Smooth muscle cell (in vitro differentiated cells): Measurements from ENCODE around the gene STAC. TPM values are rescaled to one million over a fixed set of nuclear protein-coding genes. Genes with fewer than 3 reads are reported as not detected.

Source experiments
- DNase-seq: peaks from one replicate; lab custom pipeline; 2025; ENCODE audit not compliant: unreplicated experiment; lab: John Stamatoyannopoulos, UW
- H2AFZ ChIP-seq: fragments of 200-600 bp; sonication (generic); 2 replicates; pipeline ENCODE4 v1.6.0; 2016; ENCODE audit warnings: antibody characterized with exemption, low read depth, mild to moderate bottlenecking
- H3F3A ChIP-seq: fragments of 200-600 bp; sonication (generic); 2 replicates; pipeline ENCODE4 v1.6.0; 2017; ENCODE audit warnings: antibody characterized with exemption, low read depth
- H3K27ac ChIP-seq: fragments of 200-600 bp; sonication (generic); 2 replicates; pipeline ENCODE4 v1.5.1; 2016; ENCODE audit warnings: low read depth, mild to moderate bottlenecking
- H3K27me3 ChIP-seq: fragments of 200-600 bp; sonication (generic); 2 replicates; pipeline ENCODE4 v1.6.1; 2016; ENCODE audit warnings: low read depth, mild to moderate bottlenecking
- H3K36me3 ChIP-seq: fragments of 200-600 bp; sonication (generic); 2 replicates; pipeline ENCODE4 v1.5.1; 2016; ENCODE audit warnings: low read depth
- H3K4me1 ChIP-seq: fragments of 200-600 bp; sonication (generic); 2 replicates; pipeline ENCODE4 v1.5.1; 2016; ENCODE audit warnings: low read depth
- H3K4me2 ChIP-seq: fragments of 200-600 bp; sonication (generic); 2 replicates; pipeline ENCODE4 v1.6.0; 2016; ENCODE audit warnings: mild to moderate bottlenecking
- H3K4me3 ChIP-seq: fragments of 200-600 bp; sonication (generic); 2 replicates; pipeline ENCODE4 v1.5.1; 2016; ENCODE audit warnings: mild to moderate bottlenecking
- H3K79me2 ChIP-seq: fragments of 200-600 bp; sonication (generic); 2 replicates; pipeline ENCODE4 v1.6.0; 2016; ENCODE audit warnings: low read depth, mild to moderate bottlenecking
- H3K9ac ChIP-seq: fragments of 200-600 bp; sonication (generic); 2 replicates; pipeline ENCODE4 v1.6.0; 2016; ENCODE audit warnings: low read depth
- H3K9me3 ChIP-seq: fragments of 200-600 bp; sonication (generic); replicated peaks from 2 replicates; pipeline ENCODE4 v1.5.1; 2016; ENCODE audit warnings: low read depth
- H4K20me1 ChIP-seq: fragments of 200-600 bp; sonication (generic); 2 replicates; pipeline ENCODE4 v1.6.0; 2016; ENCODE audit warnings: low read depth
- WGBS: methylation state at CpG from one replicate; pipeline ENCODE4 v1.1.7; 2016; ENCODE audit warnings: low lambda C conversion rate; 5-methylcytosine and 5-hydroxymethylcytosine counted together
- polyA plus RNA-seq: library from polyadenylated mRNA; unstranded; fragments of >200 nt; fragmentation: Nextera tagmentation; extraction: Ambion mirVana; gene quantifications from 2 replicates; pipeline ENCODE4 v1.2.1, GENCODE V29; 2016
- total RNA-seq: library from RNA; depleted of rRNA; stranded (reverse); fragments of >200 nt; gene quantifications from 2 replicates; pipeline ENCODE4 v1.2.3, GENCODE V29; 2014
- TF ChIP-seq, protein P1 (sequence below): fragments of 200-600 bp; sonication (generic); IDR thresholded peaks from 2 replicates; pipeline ENCODE4 v1.5.1; 2017; ENCODE audit warnings: borderline replicate concordance, mild to moderate bottlenecking, antibody characterized with exemption; ENCODE audit not compliant: insufficient read depth, poor library complexity, severe bottlenecking

Gene STAC
- total and polyA plus RNA-seq, 2 experiments from 2014 or later: 1.2 to 1.4 TPM

DNA sequence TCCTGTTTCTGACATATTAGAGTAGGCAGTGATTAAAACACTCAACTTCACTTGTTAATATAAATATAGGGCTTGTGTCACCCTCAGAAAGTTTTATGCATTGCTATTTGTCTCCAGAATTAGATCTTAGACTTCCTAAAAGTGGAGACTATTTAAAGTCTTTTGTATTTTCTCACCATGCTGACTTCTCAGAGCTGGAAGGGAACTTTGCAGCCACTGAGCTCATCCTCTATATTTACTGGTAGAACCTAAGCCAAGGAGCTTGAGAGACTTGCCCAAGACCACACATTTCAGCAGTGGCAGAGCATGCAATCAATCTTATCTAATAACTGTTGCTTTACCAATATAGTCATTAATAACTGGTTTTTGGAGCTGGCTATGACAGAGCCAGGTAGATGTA, 53.2 kb downstream of the STAC start:
- H3K4me3 ChIP-seq: no peak overlapping the region
- DNase-seq: no peak
- H3K36me3 ChIP-seq: no peaks in the 10 kb centered on the region
- no peak overlapping the region for H2AFZ ChIP-seq
- no peaks in the 10 kb centered on the region for H3F3A ChIP-seq
- no peak overlapping the region for H3K4me2 ChIP-seq
- no peak overlapping the region for H3K9ac ChIP-seq
- no peaks in the 10 kb centered on the region for H3K27me3 ChIP-seq
- H3K4me1 ChIP-seq: no peaks in the 10 kb centered on the region
- no peaks in the 10 kb centered on the region for H4K20me1 ChIP-seq
- H3K79me2 ChIP-seq: no peaks in the 10 kb centered on the region
- TF ChIP-seq, protein P1, sequence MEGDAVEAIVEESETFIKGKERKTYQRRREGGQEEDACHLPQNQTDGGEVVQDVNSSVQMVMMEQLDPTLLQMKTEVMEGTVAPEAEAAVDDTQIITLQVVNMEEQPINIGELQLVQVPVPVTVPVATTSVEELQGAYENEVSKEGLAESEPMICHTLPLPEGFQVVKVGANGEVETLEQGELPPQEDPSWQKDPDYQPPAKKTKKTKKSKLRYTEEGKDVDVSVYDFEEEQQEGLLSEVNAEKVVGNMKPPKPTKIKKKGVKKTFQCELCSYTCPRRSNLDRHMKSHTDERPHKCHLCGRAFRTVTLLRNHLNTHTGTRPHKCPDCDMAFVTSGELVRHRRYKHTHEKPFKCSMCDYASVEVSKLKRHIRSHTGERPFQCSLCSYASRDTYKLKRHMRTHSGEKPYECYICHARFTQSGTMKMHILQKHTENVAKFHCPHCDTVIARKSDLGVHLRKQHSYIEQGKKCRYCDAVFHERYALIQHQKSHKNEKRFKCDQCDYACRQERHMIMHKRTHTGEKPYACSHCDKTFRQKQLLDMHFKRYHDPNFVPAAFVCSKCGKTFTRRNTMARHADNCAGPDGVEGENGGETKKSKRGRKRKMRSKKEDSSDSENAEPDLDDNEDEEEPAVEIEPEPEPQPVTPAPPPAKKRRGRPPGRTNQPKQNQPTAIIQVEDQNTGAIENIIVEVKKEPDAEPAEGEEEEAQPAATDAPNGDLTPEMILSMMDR: no peak
- H3K27ac ChIP-seq: no peak overlapping the region
- no peaks in the 10 kb centered on the region for H3K9me3 ChIP-seq

DNA sequence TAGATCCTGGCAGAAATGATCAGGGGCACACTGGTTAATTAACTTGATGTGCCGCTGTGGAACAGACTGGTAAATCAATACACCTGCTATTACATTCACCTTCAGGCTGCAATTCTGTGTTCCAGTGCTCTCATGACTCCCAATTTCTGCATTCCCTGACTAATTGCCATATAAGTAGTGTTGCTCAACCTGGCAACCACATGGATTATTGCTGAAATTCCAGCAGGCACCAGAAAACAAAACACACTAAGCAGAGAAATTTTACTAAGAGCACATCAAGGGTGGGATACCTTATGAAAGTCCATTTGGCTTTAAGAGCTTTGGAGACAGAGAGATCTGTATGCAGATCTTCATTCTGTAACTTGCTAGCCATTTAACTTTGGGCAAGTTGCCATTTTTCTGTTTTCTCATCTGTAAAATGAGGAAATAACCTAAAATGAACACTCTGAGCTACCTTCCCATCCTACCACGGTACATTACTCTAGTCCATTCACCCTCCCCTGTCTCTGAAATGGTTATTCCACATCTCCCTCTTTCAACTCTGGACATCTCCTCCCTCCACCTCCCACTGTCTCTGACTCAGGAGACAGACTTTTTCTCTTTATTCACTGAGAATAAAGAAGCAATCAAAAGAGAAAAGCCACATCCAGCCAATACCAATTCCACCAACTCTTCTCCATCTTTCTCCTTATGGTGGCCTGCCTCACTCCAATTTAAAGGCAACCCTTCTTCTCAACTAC, 54.6 kb downstream of the STAC start:
- no peaks in the 10 kb centered on the region for H3K36me3 ChIP-seq
- DNase-seq: no peak
- WGBS: 90% methylated on average over 2 of the region's 2 CpGs
- TF ChIP-seq, protein P1: no peak
- H2AFZ ChIP-seq: no peak overlapping the region
- H3F3A ChIP-seq: no peaks in the 10 kb centered on the region
- H3K9ac ChIP-seq: no peak overlapping the region
- no peaks in the 10 kb centered on the region for H3K27me3 ChIP-seq
- H3K9me3 ChIP-seq: no peaks in the 10 kb centered on the region
- no peak overlapping the region for H3K4me2 ChIP-seq
- H3K4me1 ChIP-seq: no peaks in the 10 kb centered on the region
- H4K20me1 ChIP-seq: no peaks in the 10 kb centered on the region
- H3K4me3 ChIP-seq: no peak overlapping the region
- H3K27ac ChIP-seq: no peak overlapping the region
- no peaks in the 10 kb centered on the region for H3K79me2 ChIP-seq

DNA sequence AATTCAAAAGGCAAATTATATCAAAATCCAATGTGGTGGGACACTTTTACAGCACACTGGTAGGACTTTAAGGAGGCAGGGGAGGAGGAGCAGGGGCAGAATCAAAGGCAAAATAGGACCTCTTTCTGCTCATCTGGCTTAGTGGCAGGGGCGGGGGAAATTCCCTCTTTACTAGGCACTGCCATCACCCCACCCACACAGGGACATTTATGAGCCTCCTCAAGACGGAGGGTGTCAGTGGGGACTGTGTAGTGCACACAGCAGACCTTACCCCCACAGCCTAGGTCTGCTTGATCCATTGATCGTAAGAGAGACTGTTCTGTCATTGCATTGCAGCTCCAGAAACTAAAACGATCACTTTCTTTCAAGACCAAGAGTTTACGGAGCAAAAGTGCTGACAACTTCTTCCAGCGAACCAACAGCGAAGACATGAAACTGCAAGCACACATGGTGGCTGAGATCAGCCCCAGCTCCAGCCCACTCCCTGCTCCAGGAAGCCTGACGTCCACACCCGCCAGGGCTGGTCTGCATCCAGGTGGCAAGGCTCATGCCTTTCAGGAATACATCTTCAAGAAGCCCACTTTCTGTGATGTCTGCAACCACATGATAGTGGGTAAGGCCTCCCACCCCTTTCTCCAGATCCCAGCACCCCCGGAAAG, 62.9 kb downstream of the STAC start:
- Histone ChIP-seq H3K27me3 (no peaks in the 10 kb centered on the region), H2AFZ (no peak overlapping the region), H4K20me1 (no peaks in the 10 kb centered on the region), H3K27ac (no peak overlapping the region), H3K4me3 (no peak overlapping the region), H3K9ac (no peak overlapping the region), H3K4me1 (no peaks in the 10 kb centered on the region), H3K9me3 (no peaks in the 10 kb centered on the region), H3K79me2 (no peaks in the 10 kb centered on the region), H3K4me2 (no peak overlapping the region), H3K36me3 (no peaks in the 10 kb centered on the region), H3F3A (no peaks in the 10 kb centered on the region)
- whole genome bisulfite sequencing: 70% methylated on average over 10 of the region's 10 CpGs
- no peak for DNase-seq
- TF ChIP-seq, protein P1: no peak
